ENCODE data around the gene GNAS.

- no peak for TF ChIP-seq GATA2 (IDR thresholded peaks at IDR 0.05; ENCODE audit: low read depth, low read length)
- no peak for TF ChIP-seq GATA3 (IDR thresholded peaks at IDR 0.05; ENCODE audit: low read depth, low read length)
Measured at GRCh38 chr20:58853466-58853865, 950 bp downstream of the GNAS start.
